K562 (cell line): ENCODE data around the gene ITPR2. TPM values are rescaled to one million over a fixed set of nuclear protein-coding genes. Genes with fewer than 3 reads are reported as not detected.

Source experiments
- ATAC-seq: fragments of 200-7000 bp; cut with Tn5 transposase; 3 replicates; pipeline ENCODE4 v1.9.1; 2020; ENCODE audit warnings: moderate library complexity
- BruUV-seq: library from RNA; stranded (reverse); fragments of 400-500 nt; replicated peaks from 2 replicates; lab custom pipeline; 2021; lab: Mats Ljungman, UMichigan
- CTCF ChIA-PET: fragments of 300-600 bp; formaldehyde crosslinking; extraction: SDS; loops from one replicate; lab custom pipeline; 2021; ENCODE audit warnings: low intra/inter-chr PET ratio; lab: Yijun Ruan, JAX
- POLR2A ChIA-PET: fragments of 300-600, 350-650 bp; sonication (Branson Sonifier 250); formaldehyde crosslinking; extraction: SDS; loops from one replicate; lab custom pipeline; 2021; ENCODE audit warnings: antibody characterized with exemption, inconsistent platforms; lab: Yijun Ruan, JAX
- DNase-seq, 4 experiments: peaks; one replicate each; pipeline versions ENCODE4 v3.0.0 to v3.0.0-alpha.2; 2011 to 2018; ENCODE audit warnings: low spot score in 3 of 4, mixed read lengths in 3 of 4; ENCODE audit errors: extremely low read depth in 1 of 4
- FAIRE-seq: peaks from 2 replicates; lab custom pipeline; 2011; peaks lifted over from hg19 to GRCh38; lab: Jason Lieb, UNC
- H2AFZ ChIP-seq: 2 replicates; pipeline ENCODE4 v1.6.0; 2011; ENCODE audit warnings: low read depth, low read length, control low read depth, inconsistent platforms
- H3K27ac ChIP-seq: fragments of 200-600 bp; 3 replicates; pipeline ENCODE4 v1.8.0; 2011; ENCODE audit warnings: low read depth, mild to moderate bottlenecking, control low read depth, inconsistent platforms, low read length, moderate library complexity, mixed read lengths; ENCODE audit errors: extremely low read depth
- H3K27me3 ChIP-seq, 2 experiments: fragments of 300-600 bp in 1 of 2; 2 replicates in 1 of 2; 3 replicates in 1 of 2; pipeline versions ENCODE4 v1.6.0 to v1.8.0; 2011; ENCODE audit warnings: inconsistent platforms in 2 of 2, low read length in 2 of 2, mild to moderate bottlenecking in 1 of 2, mixed read lengths in 1 of 2, moderate library complexity in 1 of 2; ENCODE audit not compliant: control insufficient read depth in 2 of 2, insufficient read depth in 2 of 2
- H3K36me3 ChIP-seq: fragments of 300-600 bp; 3 replicates; pipeline ENCODE4 v1.8.0; 2011; ENCODE audit warnings: mild to moderate bottlenecking, low read length, inconsistent platforms; ENCODE audit not compliant: control insufficient read depth, insufficient read depth
- H3K4me1 ChIP-seq, 2 experiments: fragments of 200-600 bp in 1 of 2; replicated peaks in 1 of 2; 2 replicates in 1 of 2; 3 replicates in 1 of 2; pipeline versions ENCODE4 v1.5.1 to v1.8.0; 2011; ENCODE audit warnings: inconsistent platforms in 2 of 2, low read length in 2 of 2, mild to moderate bottlenecking in 1 of 2, mixed read lengths in 1 of 2, moderate library complexity in 1 of 2; ENCODE audit not compliant: control insufficient read depth in 2 of 2, insufficient read depth in 2 of 2
- H3K4me2 ChIP-seq: 2 replicates; pipeline ENCODE4 v1.6.1; 2011; ENCODE audit warnings: low read length, control low read depth, inconsistent platforms, mixed read lengths; ENCODE audit not compliant: insufficient read depth
- H3K4me3 ChIP-seq: fragments of 200-600 bp; sonication (generic), shearing (Covaris generic); 2 replicates; pipeline ENCODE4 v1.5.1; 2016; ENCODE audit warnings: control low read depth, inconsistent platforms
- H3K79me2 ChIP-seq: fragments of 200-600 bp; 3 replicates; pipeline ENCODE4 v1.8.0; 2011; ENCODE audit warnings: low read length, inconsistent platforms; ENCODE audit not compliant: control insufficient read depth, insufficient read depth
- H3K9ac ChIP-seq, 2 experiments: 2 replicates each; pipeline versions ENCODE4 v1.6.0 to v1.6.1; 2011; ENCODE audit warnings: low read depth in 2 of 2, low read length in 2 of 2, control low read depth in 1 of 2, inconsistent platforms in 1 of 2, mild to moderate bottlenecking in 1 of 2, mixed read lengths in 1 of 2; ENCODE audit not compliant: insufficient read depth in 1 of 2
- H3K9me1 ChIP-seq: one replicate; pipeline ENCODE4 v1.6.0; 2011; ENCODE audit warnings: inconsistent platforms, mild to moderate bottlenecking, low read length, moderate library complexity; ENCODE audit not compliant: control insufficient read depth, insufficient read depth
- H3K9me3 ChIP-seq: replicated peaks from 2 replicates; pipeline ENCODE4 v1.5.1; 2011; ENCODE audit warnings: low read depth, low read length, inconsistent platforms; ENCODE audit not compliant: control insufficient read depth, insufficient read depth
- H4K20me1 ChIP-seq: replicated peaks from 2 replicates; pipeline ENCODE4 v1.6.1; 2011; ENCODE audit warnings: low read length, inconsistent platforms, mixed read lengths; ENCODE audit not compliant: control insufficient read depth, insufficient read depth
- CAMTA2 ChIP-seq: fragments of 250-450 bp; sonication (Bioruptor Pico); conservative IDR thresholded peaks from 2 replicates; pipeline ENCODE4 v1.5.1; 2022
- CREB3L1 ChIP-seq: fragments of 450-650 bp; IDR thresholded peaks from 2 replicates; pipeline ENCODE4 v1.6.1; 2014; ENCODE audit warnings: low read depth, mild to moderate bottlenecking, moderate library complexity, borderline replicate concordance
- CREB5 ChIP-seq: fragments of 250-450 bp; sonication (Bioruptor Pico); IDR thresholded peaks from 2 replicates; pipeline ENCODE4 v1.5.0; 2020; ENCODE audit warnings: mild to moderate bottlenecking
- CSDE1 ChIP-seq, 2 experiments: fragments of 450-650 bp; IDR thresholded peaks; 2 replicates each; pipeline ENCODE4 v1.6.1; 2016; ENCODE audit warnings: mild to moderate bottlenecking in 1 of 2
- E2F1 ChIP-seq: sonication (generic); formaldehyde crosslinking; IDR thresholded peaks from 2 replicates; pipeline ENCODE4 v1.8.1; 2023; ENCODE audit warnings: mild to moderate bottlenecking, missing genetic modification reagents, moderate library complexity
- ILK ChIP-seq: fragments of 450-650 bp; IDR thresholded peaks from 2 replicates; pipeline ENCODE4 v1.6.1; 2016; ENCODE audit warnings: missing genetic modification characterization, low read depth, mild to moderate bottlenecking, missing compliant biosample characterization, moderate library complexity, borderline replicate concordance
- NCOA4 ChIP-seq: fragments of 450-650 bp; IDR thresholded peaks from 2 replicates; pipeline ENCODE4 v1.6.1; 2018; ENCODE audit warnings: mild to moderate bottlenecking; ENCODE audit not compliant: partially characterized antibody
- SMC3 ChIP-seq: conservative IDR thresholded peaks from 2 replicates; pipeline ENCODE4 v1.6.1; 2011; ENCODE audit warnings: low read depth, low read length, improper control_type of control experiment; ENCODE audit not compliant: insufficient read depth
- SRSF3 ChIP-seq: fragments of 200-400 bp; formaldehyde crosslinking; IDR thresholded peaks from 2 replicates; pipeline ENCODE4 v1.6.1; 2016; ENCODE audit warnings: mild to moderate bottlenecking, low read length, moderate library complexity; ENCODE audit not compliant: insufficient read depth
- STAG1 ChIP-seq: sonication (generic); formaldehyde crosslinking; IDR thresholded peaks from 2 replicates; pipeline ENCODE4 v1.5.0; 2020; ENCODE audit warnings: missing genetic modification reagents, borderline replicate concordance
- ZBTB33 ChIP-seq: sonication (generic); formaldehyde crosslinking; IDR thresholded peaks from 2 replicates; pipeline ENCODE4 v1.8.1; 2023; ENCODE audit warnings: mild to moderate bottlenecking, missing genetic modification reagents
- ZNF253 ChIP-seq: fragments of 250-450 bp; sonication (Bioruptor Pico); conservative IDR thresholded peaks from 2 replicates; pipeline ENCODE4 v1.6.1; 2021; ENCODE audit warnings: mild to moderate bottlenecking
- ZNF551 ChIP-seq: fragments of 250-450 bp; sonication (Bioruptor Pico); IDR thresholded peaks from 2 replicates; pipeline ENCODE4 v1.5.0; 2021; ENCODE audit warnings: mild to moderate bottlenecking, moderate library complexity
- ZNF696 ChIP-seq: fragments of 250-450 bp; sonication (Bioruptor Pico); conservative IDR thresholded peaks from 2 replicates; pipeline ENCODE4 v1.4.0; 2020; ENCODE audit warnings: mild to moderate bottlenecking, moderate library complexity
- WGBS: fragments of 100-300 bp; shearing (Covaris generic); methylation state at CpG from one replicate; pipeline ENCODE4 v1.1.6; 2016; ENCODE audit warnings: low coverage, mixed read lengths; ENCODE audit not compliant: insufficient coverage; ENCODE audit errors: missing lambda C conversion rate; 5-methylcytosine and 5-hydroxymethylcytosine counted together
- in situ Hi-C: fragments of 300-500 bp; cut with MboI; formaldehyde crosslinking; loops from 4 replicates; pipeline ENCODE4 v1.15.0; 2018; ENCODE audit warnings: inconsistent platforms, mixed read lengths
- intact Hi-C: fragments of 100-400 bp; cut with micrococcal nuclease; formaldehyde crosslinking; loops from 2 replicates; pipeline ENCODE4 v1.14.2; 2022
- polyA plus RNA-seq, 8 experiments: library from polyadenylated mRNA; depleted of rRNA in 4 of 8; stranded (reverse) in 5 of 8; unstranded in 3 of 8; fragments of >200 nt; fragmentation: Nextera tagmentation in 2 of 8; fragmentation: Illumina TruSeq in 1 of 8; extraction: Ambion mirVana in 2 of 8; extraction: Trizol in 1 of 8; gene quantifications; 2 replicates each; pipeline versions ENCODE4 v1.2.1 to v1.2.3, GENCODE V29; 2011 to 2014; ENCODE audit warnings: inconsistent platforms in 1 of 8, missing spikeins in 1 of 8
- total RNA-seq, 7 experiments: library from RNA; depleted of rRNA in 6 of 7; stranded (reverse); fragments of >200 nt in 6 of 7; fragmentation: Illumina TruSeq in 2 of 7; extraction: Trizol in 2 of 7; gene quantifications; 2 replicates each; pipeline versions ENCODE4 v1.2.1 to v1.2.3, GENCODE V29; 2011 to 2021; ENCODE audit warnings: low replicate concordance in 1 of 7

ITPR2 gene
- total and polyA plus RNA-seq, 9 of the 15 experiments (the other 6 are each of a cell fraction or from before 2014, with no cell fraction given), result 0.21 to 3.3 (median 0.95) TPM

GRCh38 chr12:26610774-26611173 lies 222.2 kb downstream of the ITPR2 start (continued):
- no peak for TF ChIP-seq STAG1 (CRISPR knock-in tag)

- H3K27ac ChIP-seq, result no peak overlapping the region
- H2AFZ ChIP-seq, result no peak overlapping the region
- ChIA-PET POLR2A (interaction anchor here (0.7 kb wide), 1 partner anchor 9 kb away, joined by 3 read pairs; no protein-coding TSS in a partner anchor), CTCF (no interaction called here)
- FAIRE-seq (no peak), DNase-seq (no peak), ATAC-seq (no peak)
- in situ Hi-C loops (no loop called here), intact Hi-C loops (loop anchor here (5.0 kb wide), 1 partner anchor 513 kb away; no protein-coding TSS in a partner anchor)
- no peaks in the 10 kb centered on the region; a peak in 2 of 5 replicates for H3K4me1 ChIP-seq
- no peaks in the 10 kb centered on the region for H3K9me1 ChIP-seq
- no peak for TF ChIP-seq ZNF696
- TF ChIP-seq CSDE1 (IDR thresholded peaks at IDR 0.05), result no peak
- no peak for TF ChIP-seq CREB5 (CRISPR knock-in tag)
- TF ChIP-seq ILK (tag), result no peak
- no peak for TF ChIP-seq ZNF551 (CRISPR knock-in tag)
- TF ChIP-seq ZNF253 (CRISPR knock-in tag), result no peak
- no peak for TF ChIP-seq CAMTA2
- no peak for TF ChIP-seq SRSF3
- TF ChIP-seq CREB3L1, result no peak
- no peak for TF ChIP-seq E2F1 (CRISPR knock-in tag)
- TF ChIP-seq NCOA4, result no peak
- no peak for TF ChIP-seq SMC3
- no peak for TF ChIP-seq ZBTB33 (CRISPR knock-in tag)
- H3K9me3 ChIP-seq, result no peaks in the 10 kb centered on the region
- WGBS, result 8% methylated on average over 1 of the region's 1 CpG
- no peaks in the 10 kb centered on the region for H4K20me1 ChIP-seq
- no peak overlapping the region for H3K9ac ChIP-seq
- no peak overlapping the region for H3K4me2 ChIP-seq
- no peaks in the 10 kb centered on the region for H3K27me3 ChIP-seq
- no peaks in the 10 kb centered on the region for H3K36me3 ChIP-seq
- H3K79me2 ChIP-seq, result no peaks in the 10 kb centered on the region
- no TSS peak for BruUV-seq
- H3K4me3 ChIP-seq, result no peak overlapping the region
These were observed 223.0 kb downstream of the ITPR2 start for GRCh38 chr12:26609986-26610385.
